K562 (cell line): ENCODE data around the gene ARHGAP4.

Experiments used
- CTCF ChIP-seq, 3 experiments: IDR thresholded peaks in 2 of 3; conservative IDR thresholded peaks in 1 of 3; 2 replicates each; pipeline ENCODE4 v1.5.1; 2011 to 2012; ENCODE audit warnings: low read length in 3 of 3, mild to moderate bottlenecking in 3 of 3, control low read depth in 2 of 3, improper control_type of control experiment in 1 of 3, inconsistent platforms in 1 of 3, low read depth in 1 of 3, mixed read lengths in 1 of 3, moderate library complexity in 1 of 3; ENCODE audit not compliant: insufficient read depth in 2 of 3
- ELF4 ChIP-seq: fragments of 450-650 bp; formaldehyde crosslinking; IDR thresholded peaks from 2 replicates; pipeline ENCODE4 v1.4.0; 2022; ENCODE audit warnings: missing genetic modification characterization
- MYC ChIP-seq, 2 experiments: fragments of 250-450 bp in 1 of 2; sonication (Bioruptor Pico) in 1 of 2; IDR thresholded peaks; 2 replicates each; pipeline versions ENCODE4 v1.5.1 to v1.6.1; 2012 to 2021; ENCODE audit warnings: low read depth in 2 of 2, borderline replicate concordance in 1 of 2, improper control_type of control experiment in 1 of 2, low read length in 1 of 2, mild to moderate bottlenecking in 1 of 2, moderate library complexity in 1 of 2
- POLR2A ChIP-seq: fragments of 450-650 bp; conservative IDR thresholded peaks from 2 replicates; pipeline ENCODE4 v1.6.1; 2016
- RBM39 ChIP-seq: fragments of 200-400 bp; formaldehyde crosslinking; optimal IDR thresholded peaks from 2 replicates; pipeline ENCODE3; 2018; ENCODE audit warnings: low read depth, low read length
- TRIM28 ChIP-seq: fragments of 450-650 bp; IDR thresholded peaks from 2 replicates; pipeline ENCODE4 v1.6.1; 2017
- XRCC5 ChIP-seq: fragments of 200-400 bp; formaldehyde crosslinking; IDR thresholded peaks from 2 replicates; pipeline ENCODE4 v1.6.1; 2017; ENCODE audit warnings: low read depth, mild to moderate bottlenecking, low read length
- ZNF175 ChIP-seq: fragments of 200-800 bp; sonication (Bioruptor generic); IDR thresholded peaks from 2 replicates; pipeline ENCODE4 v1.6.1; 2016; ENCODE audit warnings: low read depth, mild to moderate bottlenecking, missing genetic modification characterization, missing compliant biosample characterization

GRCh38 chrX:153903991-153904957 lies 21.8 kb downstream of the ARHGAP4 start, which contains the start of gene AVPR2:
- no peak for TF ChIP-seq CTCF (IDR thresholded peaks at IDR 0.05 in 2 of 3, conservative IDR thresholded peaks at IDR 0.05 in 1 of 3; ENCODE audit: insufficient read depth in 2 of 3, low read depth in 1 of 3, low read length in 3 of 3)
- TF ChIP-seq RBM39: no peak
- no peak for TF ChIP-seq MYC (IDR thresholded peaks at IDR 0.05; ENCODE audit: low read depth, low read length)
- TF ChIP-seq MYC (CRISPR knock-in tag; IDR thresholded peaks at IDR 0.05; ENCODE audit: borderline replicate concordance, low read depth): no peak
- TF ChIP-seq TRIM28: no peak
- no peak for TF ChIP-seq ZNF175 (CRISPR knock-in tag)
- TF ChIP-seq ELF4 (CRISPR knock-in tag): no peak
- TF ChIP-seq POLR2A: no peak
- TF ChIP-seq XRCC5: no peak
